GM23338 (cell line): ENCODE measurements around the gene DENND5A.

Experiments
- CREB1 ChIP-seq: fragments of 250-450 bp; sonication (Bioruptor Pico); IDR thresholded peaks from 2 replicates; pipeline ENCODE4 v1.5.0; 2020; ENCODE audit warnings: low read depth, mild to moderate bottlenecking, moderate library complexity
- EZH2 ChIP-seq: fragments of 200-600 bp; sonication (generic); IDR thresholded peaks from one replicate; pipeline ENCODE4 v1.8.0; 2017; ENCODE audit warnings: antibody characterized with exemption, mild to moderate bottlenecking, low read depth; ENCODE audit not compliant: unreplicated experiment
- EZH2phosphoT487 ChIP-seq: fragments of 200-600 bp; sonication (generic); IDR thresholded peaks from one replicate; pipeline ENCODE4 v1.8.1; 2018; ENCODE audit warnings: antibody characterized with exemption; ENCODE audit not compliant: unreplicated experiment
- JUNB ChIP-seq: IDR thresholded peaks from one replicate; pipeline ENCODE4 v1.6.1; 2016; ENCODE audit warnings: antibody characterized with exemption; ENCODE audit not compliant: unreplicated experiment
- NANOG ChIP-seq: IDR thresholded peaks from 2 replicates; pipeline ENCODE4 v1.6.1; 2016; ENCODE audit warnings: antibody characterized with exemption, borderline replicate concordance
- POLR2AphosphoS5 ChIP-seq: IDR thresholded peaks from 2 replicates; pipeline ENCODE4 v1.6.1; 2016; ENCODE audit warnings: antibody characterized with exemption, low read depth
- STAT1 ChIP-seq: IDR thresholded peaks from one replicate; pipeline ENCODE4 v1.6.1; 2016; ENCODE audit warnings: antibody characterized with exemption; ENCODE audit not compliant: unreplicated experiment
- ZNF114 ChIP-seq: fragments of 250-450 bp; sonication (Bioruptor Pico); IDR thresholded peaks from 2 replicates; pipeline ENCODE4 v1.5.0; 2020; ENCODE audit warnings: mild to moderate bottlenecking, moderate library complexity
- ZNF331 ChIP-seq: fragments of 250-450 bp; sonication (Bioruptor Pico); IDR thresholded peaks from 2 replicates; pipeline ENCODE4 v1.5.0; 2020; ENCODE audit warnings: low read depth, mild to moderate bottlenecking, moderate library complexity
- TF ChIP-seq, protein P1 (sequence below): IDR thresholded peaks from one replicate; pipeline ENCODE4 v1.6.1; 2018; ENCODE audit warnings: antibody characterized with exemption; ENCODE audit not compliant: unreplicated experiment
- TF ChIP-seq, protein P2 (sequence below), 2 experiments: fragments of 200-600 bp in 1 of 2; sonication (generic) in 1 of 2; conservative IDR thresholded peaks; 2 replicates each; pipeline versions ENCODE4 v1.5.1 to v1.6.1; 2016 to 2017; ENCODE audit warnings: antibody characterized with exemption in 2 of 2, low read depth in 2 of 2, mild to moderate bottlenecking in 2 of 2, moderate library complexity in 1 of 2
- TF ChIP-seq, protein P3 (sequence below): fragments of 250-450 bp; sonication (Bioruptor Pico); IDR thresholded peaks from 2 replicates; pipeline ENCODE4 v1.5.0; 2020; ENCODE audit warnings: mild to moderate bottlenecking, moderate library complexity
- TF ChIP-seq, protein P4 (sequence below): IDR thresholded peaks from 2 replicates; pipeline ENCODE4 v1.6.1; 2016; ENCODE audit warnings: antibody characterized with exemption

DNA sequence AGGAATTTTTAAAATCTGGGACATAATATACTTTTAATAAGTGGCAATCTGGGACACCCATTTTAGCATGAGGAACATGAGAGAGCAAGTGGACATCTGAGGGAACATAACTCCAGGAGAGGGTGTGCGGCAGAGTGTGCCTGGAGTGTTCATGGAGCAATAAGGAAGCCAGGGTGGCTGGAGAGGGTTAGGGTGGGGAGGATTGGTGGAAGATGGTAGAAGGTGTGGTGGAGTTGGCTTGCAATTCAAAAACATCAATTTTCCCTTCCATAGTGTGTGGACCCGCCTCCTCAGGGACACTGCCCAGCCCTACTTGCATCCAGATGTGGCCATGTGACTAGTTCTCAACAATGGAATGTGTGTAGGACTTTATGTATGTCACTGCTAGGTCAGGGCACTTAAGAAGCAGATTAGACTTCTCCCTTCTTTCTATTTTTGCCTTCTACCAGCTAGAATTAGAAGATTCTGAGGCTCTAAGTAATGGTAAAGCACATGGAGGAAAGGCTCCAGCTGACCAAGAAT is 4.4 kb upstream of the DENND5A start:
- TF ChIP-seq, protein P1, sequence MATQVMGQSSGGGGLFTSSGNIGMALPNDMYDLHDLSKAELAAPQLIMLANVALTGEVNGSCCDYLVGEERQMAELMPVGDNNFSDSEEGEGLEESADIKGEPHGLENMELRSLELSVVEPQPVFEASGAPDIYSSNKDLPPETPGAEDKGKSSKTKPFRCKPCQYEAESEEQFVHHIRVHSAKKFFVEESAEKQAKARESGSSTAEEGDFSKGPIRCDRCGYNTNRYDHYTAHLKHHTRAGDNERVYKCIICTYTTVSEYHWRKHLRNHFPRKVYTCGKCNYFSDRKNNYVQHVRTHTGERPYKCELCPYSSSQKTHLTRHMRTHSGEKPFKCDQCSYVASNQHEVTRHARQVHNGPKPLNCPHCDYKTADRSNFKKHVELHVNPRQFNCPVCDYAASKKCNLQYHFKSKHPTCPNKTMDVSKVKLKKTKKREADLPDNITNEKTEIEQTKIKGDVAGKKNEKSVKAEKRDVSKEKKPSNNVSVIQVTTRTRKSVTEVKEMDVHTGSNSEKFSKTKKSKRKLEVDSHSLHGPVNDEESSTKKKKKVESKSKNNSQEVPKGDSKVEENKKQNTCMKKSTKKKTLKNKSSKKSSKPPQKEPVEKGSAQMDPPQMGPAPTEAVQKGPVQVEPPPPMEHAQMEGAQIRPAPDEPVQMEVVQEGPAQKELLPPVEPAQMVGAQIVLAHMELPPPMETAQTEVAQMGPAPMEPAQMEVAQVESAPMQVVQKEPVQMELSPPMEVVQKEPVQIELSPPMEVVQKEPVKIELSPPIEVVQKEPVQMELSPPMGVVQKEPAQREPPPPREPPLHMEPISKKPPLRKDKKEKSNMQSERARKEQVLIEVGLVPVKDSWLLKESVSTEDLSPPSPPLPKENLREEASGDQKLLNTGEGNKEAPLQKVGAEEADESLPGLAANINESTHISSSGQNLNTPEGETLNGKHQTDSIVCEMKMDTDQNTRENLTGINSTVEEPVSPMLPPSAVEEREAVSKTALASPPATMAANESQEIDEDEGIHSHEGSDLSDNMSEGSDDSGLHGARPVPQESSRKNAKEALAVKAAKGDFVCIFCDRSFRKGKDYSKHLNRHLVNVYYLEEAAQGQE = no peak
- TF ChIP-seq, protein P2, sequence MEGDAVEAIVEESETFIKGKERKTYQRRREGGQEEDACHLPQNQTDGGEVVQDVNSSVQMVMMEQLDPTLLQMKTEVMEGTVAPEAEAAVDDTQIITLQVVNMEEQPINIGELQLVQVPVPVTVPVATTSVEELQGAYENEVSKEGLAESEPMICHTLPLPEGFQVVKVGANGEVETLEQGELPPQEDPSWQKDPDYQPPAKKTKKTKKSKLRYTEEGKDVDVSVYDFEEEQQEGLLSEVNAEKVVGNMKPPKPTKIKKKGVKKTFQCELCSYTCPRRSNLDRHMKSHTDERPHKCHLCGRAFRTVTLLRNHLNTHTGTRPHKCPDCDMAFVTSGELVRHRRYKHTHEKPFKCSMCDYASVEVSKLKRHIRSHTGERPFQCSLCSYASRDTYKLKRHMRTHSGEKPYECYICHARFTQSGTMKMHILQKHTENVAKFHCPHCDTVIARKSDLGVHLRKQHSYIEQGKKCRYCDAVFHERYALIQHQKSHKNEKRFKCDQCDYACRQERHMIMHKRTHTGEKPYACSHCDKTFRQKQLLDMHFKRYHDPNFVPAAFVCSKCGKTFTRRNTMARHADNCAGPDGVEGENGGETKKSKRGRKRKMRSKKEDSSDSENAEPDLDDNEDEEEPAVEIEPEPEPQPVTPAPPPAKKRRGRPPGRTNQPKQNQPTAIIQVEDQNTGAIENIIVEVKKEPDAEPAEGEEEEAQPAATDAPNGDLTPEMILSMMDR (conservative IDR thresholded peaks at IDR 0.05; ENCODE audit: low read depth in 2 of 2) = no peak
- TF ChIP-seq EZH2 = no peak
- TF ChIP-seq JUNB = no peak
- no peak for TF ChIP-seq POLR2AphosphoS5
- no peak for TF ChIP-seq EZH2phosphoT487
- TF ChIP-seq CREB1 (CRISPR knock-in tag) = no peak
- no peak for TF ChIP-seq STAT1
- TF ChIP-seq, protein P3, sequence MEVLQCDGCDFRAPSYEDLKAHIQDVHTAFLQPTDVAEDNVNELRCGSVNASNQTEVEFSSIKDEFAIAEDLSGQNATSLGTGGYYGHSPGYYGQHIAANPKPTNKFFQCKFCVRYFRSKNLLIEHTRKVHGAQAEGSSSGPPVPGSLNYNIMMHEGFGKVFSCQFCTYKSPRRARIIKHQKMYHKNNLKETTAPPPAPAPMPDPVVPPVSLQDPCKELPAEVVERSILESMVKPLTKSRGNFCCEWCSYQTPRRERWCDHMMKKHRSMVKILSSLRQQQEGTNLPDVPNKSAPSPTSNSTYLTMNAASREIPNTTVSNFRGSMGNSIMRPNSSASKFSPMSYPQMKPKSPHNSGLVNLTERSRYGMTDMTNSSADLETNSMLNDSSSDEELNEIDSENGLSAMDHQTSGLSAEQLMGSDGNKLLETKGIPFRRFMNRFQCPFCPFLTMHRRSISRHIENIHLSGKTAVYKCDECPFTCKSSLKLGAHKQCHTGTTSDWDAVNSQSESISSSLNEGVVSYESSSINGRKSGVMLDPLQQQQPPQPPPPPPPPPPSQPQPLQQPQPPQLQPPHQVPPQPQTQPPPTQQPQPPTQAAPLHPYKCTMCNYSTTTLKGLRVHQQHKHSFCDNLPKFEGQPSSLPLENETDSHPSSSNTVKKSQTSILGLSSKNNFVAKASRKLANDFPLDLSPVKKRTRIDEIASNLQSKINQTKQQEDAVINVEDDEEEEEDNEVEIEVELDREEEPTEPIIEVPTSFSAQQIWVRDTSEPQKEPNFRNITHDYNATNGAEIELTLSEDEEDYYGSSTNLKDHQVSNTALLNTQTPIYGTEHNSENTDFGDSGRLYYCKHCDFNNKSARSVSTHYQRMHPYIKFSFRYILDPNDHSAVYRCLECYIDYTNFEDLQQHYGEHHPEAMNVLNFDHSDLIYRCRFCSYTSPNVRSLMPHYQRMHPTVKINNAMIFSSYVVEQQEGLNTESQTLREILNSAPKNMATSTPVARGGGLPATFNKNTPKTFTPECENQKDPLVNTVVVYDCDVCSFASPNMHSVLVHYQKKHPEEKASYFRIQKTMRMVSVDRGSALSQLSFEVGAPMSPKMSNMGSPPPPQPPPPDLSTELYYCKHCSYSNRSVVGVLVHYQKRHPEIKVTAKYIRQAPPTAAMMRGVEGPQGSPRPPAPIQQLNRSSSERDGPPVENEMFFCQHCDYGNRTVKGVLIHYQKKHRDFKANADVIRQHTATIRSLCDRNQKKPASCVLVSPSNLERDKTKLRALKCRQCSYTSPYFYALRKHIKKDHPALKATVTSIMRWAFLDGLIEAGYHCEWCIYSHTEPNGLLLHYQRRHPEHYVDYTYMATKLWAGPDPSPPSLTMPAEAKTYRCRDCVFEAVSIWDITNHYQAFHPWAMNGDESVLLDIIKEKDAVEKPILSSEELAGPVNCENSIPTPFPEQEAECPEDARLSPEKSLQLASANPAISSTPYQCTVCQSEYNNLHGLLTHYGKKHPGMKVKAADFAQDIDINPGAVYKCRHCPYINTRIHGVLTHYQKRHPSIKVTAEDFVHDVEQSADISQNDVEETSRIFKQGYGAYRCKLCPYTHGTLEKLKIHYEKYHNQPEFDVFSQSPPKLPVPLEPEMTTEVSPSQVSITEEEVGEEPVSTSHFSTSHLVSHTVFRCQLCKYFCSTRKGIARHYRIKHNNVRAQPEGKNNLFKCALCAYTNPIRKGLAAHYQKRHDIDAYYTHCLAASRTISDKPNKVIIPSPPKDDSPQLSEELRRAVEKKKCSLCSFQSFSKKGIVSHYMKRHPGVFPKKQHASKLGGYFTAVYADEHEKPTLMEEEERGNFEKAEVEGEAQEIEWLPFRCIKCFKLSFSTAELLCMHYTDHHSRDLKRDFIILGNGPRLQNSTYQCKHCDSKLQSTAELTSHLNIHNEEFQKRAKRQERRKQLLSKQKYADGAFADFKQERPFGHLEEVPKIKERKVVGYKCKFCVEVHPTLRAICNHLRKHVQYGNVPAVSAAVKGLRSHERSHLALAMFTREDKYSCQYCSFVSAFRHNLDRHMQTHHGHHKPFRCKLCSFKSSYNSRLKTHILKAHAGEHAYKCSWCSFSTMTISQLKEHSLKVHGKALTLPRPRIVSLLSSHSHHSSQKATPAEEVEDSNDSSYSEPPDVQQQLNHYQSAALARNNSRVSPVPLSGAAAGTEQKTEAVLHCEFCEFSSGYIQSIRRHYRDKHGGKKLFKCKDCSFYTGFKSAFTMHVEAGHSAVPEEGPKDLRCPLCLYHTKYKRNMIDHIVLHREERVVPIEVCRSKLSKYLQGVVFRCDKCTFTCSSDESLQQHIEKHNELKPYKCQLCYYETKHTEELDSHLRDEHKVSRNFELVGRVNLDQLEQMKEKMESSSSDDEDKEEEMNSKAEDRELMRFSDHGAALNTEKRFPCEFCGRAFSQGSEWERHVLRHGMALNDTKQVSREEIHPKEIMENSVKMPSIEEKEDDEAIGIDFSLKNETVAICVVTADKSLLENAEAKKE (CRISPR knock-in tag) = no peak
- TF ChIP-seq, protein P4, sequence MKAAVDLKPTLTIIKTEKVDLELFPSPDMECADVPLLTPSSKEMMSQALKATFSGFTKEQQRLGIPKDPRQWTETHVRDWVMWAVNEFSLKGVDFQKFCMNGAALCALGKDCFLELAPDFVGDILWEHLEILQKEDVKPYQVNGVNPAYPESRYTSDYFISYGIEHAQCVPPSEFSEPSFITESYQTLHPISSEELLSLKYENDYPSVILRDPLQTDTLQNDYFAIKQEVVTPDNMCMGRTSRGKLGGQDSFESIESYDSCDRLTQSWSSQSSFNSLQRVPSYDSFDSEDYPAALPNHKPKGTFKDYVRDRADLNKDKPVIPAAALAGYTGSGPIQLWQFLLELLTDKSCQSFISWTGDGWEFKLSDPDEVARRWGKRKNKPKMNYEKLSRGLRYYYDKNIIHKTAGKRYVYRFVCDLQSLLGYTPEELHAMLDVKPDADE = no peak
- no peak for TF ChIP-seq NANOG
- TF ChIP-seq ZNF331 (CRISPR knock-in tag) = no peak
- TF ChIP-seq ZNF114 = no peak
